ENCODE data around the gene INO80C.

DNA sequence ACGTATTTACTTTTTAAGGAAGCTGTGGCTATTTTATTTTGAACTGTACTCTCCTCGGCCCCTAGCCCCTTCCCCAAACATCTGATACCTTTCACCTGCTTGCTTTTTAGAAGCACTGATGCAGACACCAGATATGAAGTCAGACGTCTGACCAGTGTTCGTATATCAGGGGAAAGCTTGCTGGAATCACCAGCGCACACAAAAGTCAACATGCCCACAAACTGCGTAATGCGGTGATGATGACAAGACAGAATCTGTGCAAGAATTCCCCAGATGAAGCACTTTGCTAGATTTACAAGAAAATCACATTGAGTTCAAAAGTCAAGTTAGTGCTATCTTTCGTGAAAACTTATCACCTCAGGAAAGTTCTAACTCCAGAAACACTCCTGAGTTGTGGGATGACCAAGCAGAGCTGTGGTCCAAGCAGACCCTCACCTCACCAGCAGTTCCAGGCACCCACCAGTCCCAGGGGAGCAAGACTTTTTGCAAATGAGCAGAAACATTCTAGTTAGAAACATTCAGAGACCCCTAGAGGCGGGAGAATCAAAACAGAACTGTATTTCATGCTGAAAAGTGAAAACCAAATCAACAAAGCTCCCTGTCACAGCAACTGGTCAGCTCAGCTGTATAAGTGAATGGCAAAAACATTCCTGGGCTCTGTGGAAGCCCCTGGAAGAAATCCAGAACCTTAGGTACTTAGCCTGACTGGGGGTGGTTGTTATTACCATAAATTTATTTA, 55.7 kb downstream of the INO80C start:
- no peak for TF ChIP-seq EZH2phosphoT487 (IDR thresholded peaks at IDR 0.05; ENCODE audit: borderline replicate concordance, low read length)
- TF ChIP-seq, protein P1, sequence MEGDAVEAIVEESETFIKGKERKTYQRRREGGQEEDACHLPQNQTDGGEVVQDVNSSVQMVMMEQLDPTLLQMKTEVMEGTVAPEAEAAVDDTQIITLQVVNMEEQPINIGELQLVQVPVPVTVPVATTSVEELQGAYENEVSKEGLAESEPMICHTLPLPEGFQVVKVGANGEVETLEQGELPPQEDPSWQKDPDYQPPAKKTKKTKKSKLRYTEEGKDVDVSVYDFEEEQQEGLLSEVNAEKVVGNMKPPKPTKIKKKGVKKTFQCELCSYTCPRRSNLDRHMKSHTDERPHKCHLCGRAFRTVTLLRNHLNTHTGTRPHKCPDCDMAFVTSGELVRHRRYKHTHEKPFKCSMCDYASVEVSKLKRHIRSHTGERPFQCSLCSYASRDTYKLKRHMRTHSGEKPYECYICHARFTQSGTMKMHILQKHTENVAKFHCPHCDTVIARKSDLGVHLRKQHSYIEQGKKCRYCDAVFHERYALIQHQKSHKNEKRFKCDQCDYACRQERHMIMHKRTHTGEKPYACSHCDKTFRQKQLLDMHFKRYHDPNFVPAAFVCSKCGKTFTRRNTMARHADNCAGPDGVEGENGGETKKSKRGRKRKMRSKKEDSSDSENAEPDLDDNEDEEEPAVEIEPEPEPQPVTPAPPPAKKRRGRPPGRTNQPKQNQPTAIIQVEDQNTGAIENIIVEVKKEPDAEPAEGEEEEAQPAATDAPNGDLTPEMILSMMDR (IDR thresholded peaks at IDR 0.05; ENCODE audit: low read depth, low read length, poor library complexity, severe bottlenecking): peak; percentile 31
